Trophoblast cell (in vitro differentiated cells and primary cell): ENCODE data around the gene MAP4K4.
"Not testable (repeated sequence)": the region's sequence is repeated elsewhere in the genome, so short reads cannot be mapped to it uniquely, and the experiment has no call there.

Source experiments
- DNase-seq, 2 donors: peaks; one replicate each; pipeline ENCODE4 v3.0.0-alpha.2; 2016
- H2AFZ ChIP-seq: 2 replicates; pipeline ENCODE4 v1.6.1; 2013; ENCODE audit warnings: low read length, moderate library complexity, mild to moderate bottlenecking; ENCODE audit not compliant: insufficient read depth, poor library complexity
- H2AK5ac ChIP-seq: 2 replicates; pipeline ENCODE4 v1.6.1; 2013; ENCODE audit warnings: mild to moderate bottlenecking, low read length
- H2BK120ac ChIP-seq: 2 replicates; pipeline ENCODE4 v1.6.1; 2013; ENCODE audit warnings: low read length, mild to moderate bottlenecking, moderate library complexity; ENCODE audit not compliant: insufficient read depth, poor library complexity
- H2BK12ac ChIP-seq: 2 replicates; pipeline ENCODE4 v1.6.1; 2013; ENCODE audit warnings: mild to moderate bottlenecking, low read length, moderate library complexity
- H2BK5ac ChIP-seq: 2 replicates; pipeline ENCODE4 v1.6.1; 2013; ENCODE audit warnings: low read length, low read depth, moderate library complexity, mild to moderate bottlenecking; ENCODE audit not compliant: poor library complexity
- H3K14ac ChIP-seq: 2 replicates; pipeline ENCODE4 v1.6.1; 2013; ENCODE audit warnings: mild to moderate bottlenecking, low read length
- H3K18ac ChIP-seq: 2 replicates; pipeline ENCODE4 v1.6.1; 2013; ENCODE audit warnings: mild to moderate bottlenecking, low read length
- H3K23ac ChIP-seq: 2 replicates; pipeline ENCODE4 v1.6.1; 2013; ENCODE audit warnings: low read length
- H3K27ac ChIP-seq: 2 replicates; pipeline ENCODE4 v1.5.1; 2013; ENCODE audit warnings: low read depth, mild to moderate bottlenecking, inconsistent platforms, low read length, moderate library complexity
- H3K27me3 ChIP-seq: 2 replicates; pipeline ENCODE4 v1.6.1; 2013; ENCODE audit warnings: inconsistent platforms, mild to moderate bottlenecking, low read length, moderate library complexity; ENCODE audit not compliant: insufficient read depth
- H3K36me3 ChIP-seq, 2 experiments: 1 replicate in 1 of 2; 2 replicates in 1 of 2; pipeline ENCODE4 v1.6.1; 2013; ENCODE audit warnings: low read length in 2 of 2, mild to moderate bottlenecking in 2 of 2, moderate library complexity in 1 of 2; ENCODE audit not compliant: insufficient read depth in 2 of 2, control insufficient read depth in 1 of 2
- H3K4ac ChIP-seq: 2 replicates; pipeline ENCODE4 v1.6.1; 2013; ENCODE audit warnings: low read depth, mild to moderate bottlenecking, low read length, moderate library complexity
- H3K4me1 ChIP-seq, 2 experiments: 1 replicate in 1 of 2; 2 replicates in 1 of 2; pipeline ENCODE4 v1.6.1; 2013; ENCODE audit warnings: low read length in 2 of 2, mild to moderate bottlenecking in 2 of 2, moderate library complexity in 1 of 2; ENCODE audit not compliant: insufficient read depth in 2 of 2, control insufficient read depth in 1 of 2
- H3K4me2 ChIP-seq: 2 replicates; pipeline ENCODE4 v1.6.1; 2013; ENCODE audit warnings: inconsistent platforms, mild to moderate bottlenecking, low read length, moderate library complexity
- H3K4me3 ChIP-seq: 2 replicates; pipeline ENCODE4 v1.5.1; 2013; ENCODE audit warnings: mild to moderate bottlenecking, low read depth, low read length, inconsistent platforms
- H3K79me1 ChIP-seq: one replicate; pipeline ENCODE4 v1.6.1; 2013; ENCODE audit warnings: low read length
- H3K79me2 ChIP-seq: 2 replicates; pipeline ENCODE4 v1.6.1; 2013; ENCODE audit warnings: low read length, mild to moderate bottlenecking; ENCODE audit not compliant: control insufficient read depth, insufficient read depth, poor library complexity
- H3K9ac ChIP-seq: 2 replicates; pipeline ENCODE4 v1.6.1; 2013; ENCODE audit warnings: mild to moderate bottlenecking, low read length
- H3K9me3 ChIP-seq: 2 replicates; pipeline ENCODE4 v1.6.1; 2013; ENCODE audit warnings: low read depth, mild to moderate bottlenecking, control low read depth, inconsistent platforms, low read length; ENCODE audit not compliant: insufficient read depth
- H4K12ac ChIP-seq: 2 replicates; pipeline ENCODE4 v1.6.1; 2013; ENCODE audit warnings: low read depth, mild to moderate bottlenecking, low read length, moderate library complexity
- H4K8ac ChIP-seq: 2 replicates; pipeline ENCODE4 v1.6.1; 2013; ENCODE audit warnings: low read depth, mild to moderate bottlenecking, low read length, moderate library complexity
- H4K91ac ChIP-seq: one replicate; pipeline ENCODE4 v1.6.1; 2013; ENCODE audit warnings: low read depth, mild to moderate bottlenecking, low read length, moderate library complexity
- WGBS: extraction: QIAGEN DNeasy Blood & Tissue Kit; methylation state at CpG from one replicate; pipeline ENCODE4 v1.1.7; 2013; ENCODE audit warnings: missing lambda C conversion rate; ENCODE audit not compliant: insufficient read length, insufficient coverage; ENCODE audit errors: extremely low coverage; 5-methylcytosine and 5-hydroxymethylcytosine counted together

The MAP4K4 gene

GRCh38 chr2:101748000-101748399 is 50.5 kb downstream of the MAP4K4 start:
- no CpG with 5 or more reads among the region's 1 CpG for WGBS
- Histone ChIP-seq H2BK5ac (no peak overlapping the region), H4K8ac (no peak overlapping the region), H3K9me3 (no peaks in the 10 kb centered on the region), H3K14ac (no peak overlapping the region), H3K9ac (no peak overlapping the region), H4K12ac (no peak overlapping the region), H3K36me3 (peaks cover 0 to 1% of the 10 kb centered on the region in 2 experiments), H3K4me3 (no peak overlapping the region), H3K79me1 (peaks cover 2% of the 10 kb centered on the region), H3K27me3 (no peaks in the 10 kb centered on the region), H3K79me2 (peaks cover 9% of the 10 kb centered on the region), H3K23ac (no peak overlapping the region), H2AK5ac (no peak overlapping the region), H2AFZ (no peak overlapping the region), H3K4me1 (peaks cover 11 to 20% of the 10 kb centered on the region in 2 experiments), H4K91ac (no peak overlapping the region), H3K27ac (no peak overlapping the region), H2BK120ac (no peak overlapping the region), H2BK12ac (no peak overlapping the region), H3K4me2 (no peak overlapping the region), H3K18ac (no peak overlapping the region), H3K4ac (no peak overlapping the region)
- no peak for DNase-seq

DNA sequence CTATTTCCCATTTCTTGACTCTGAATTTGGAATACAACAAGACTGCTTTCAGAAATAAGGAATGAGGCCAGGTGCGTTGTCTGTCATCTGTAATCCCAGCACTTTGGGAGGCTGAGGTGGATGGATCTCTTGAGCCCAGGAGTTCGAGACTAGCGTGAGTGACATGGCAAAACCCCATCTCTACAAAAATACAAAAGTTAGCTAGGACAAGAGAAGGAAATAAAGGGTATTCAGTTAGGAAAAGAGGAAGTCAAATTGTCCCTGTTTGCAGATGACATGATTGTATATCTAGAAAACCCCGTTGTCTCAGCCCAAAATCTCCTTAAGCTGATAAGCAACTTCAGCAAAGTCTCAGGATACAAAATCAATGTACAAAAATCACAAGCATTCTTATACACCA is 51.0 kb downstream of the MAP4K4 start:
- not testable (repeated sequence) for H3K14ac ChIP-seq, H3K79me2 ChIP-seq, H2AFZ ChIP-seq, H2BK12ac ChIP-seq, H4K91ac ChIP-seq, H3K9ac ChIP-seq, H2BK5ac ChIP-seq, H2BK120ac ChIP-seq, H3K18ac ChIP-seq, DNase-seq, H4K12ac ChIP-seq, H3K27me3 ChIP-seq, H3K79me1 ChIP-seq, H4K8ac ChIP-seq, H3K36me3 ChIP-seq, H3K4me3 ChIP-seq, H3K27ac ChIP-seq, H3K9me3 ChIP-seq, H3K4me2 ChIP-seq, H3K23ac ChIP-seq, H2AK5ac ChIP-seq
- peak overlapping the region; percentile 68 for H3K4ac ChIP-seq
- no CpG with 5 or more reads among the region's 4 CpGs for WGBS
- peaks cover 11 to 20% of the 10 kb centered on the region in 2 experiments for H3K4me1 ChIP-seq

GRCh38 chr2:101750688-101751087 is 53.2 kb downstream of the MAP4K4 start:
- Histone ChIP-seq H2BK12ac (no peak overlapping the region), H3K4me2 (peak overlapping the region; percentile 40), H3K23ac (no peak overlapping the region), H3K14ac (no peak overlapping the region), H2BK5ac (no peak overlapping the region), H3K9ac (no peak overlapping the region), H2BK120ac (no peak overlapping the region), H2AFZ (no peak overlapping the region), H3K36me3 (no peaks in the 10 kb centered on the region), H2AK5ac (no peak overlapping the region), H4K91ac (no peak overlapping the region), H3K27me3 (no peaks in the 10 kb centered on the region), H3K79me1 (peaks cover 2% of the 10 kb centered on the region), H3K9me3 (no peaks in the 10 kb centered on the region), H3K79me2 (peaks cover 8% of the 10 kb centered on the region), H4K12ac (no peak overlapping the region), H3K4ac (no peak overlapping the region), H3K4me1 (peaks cover 15 to 25% of the 10 kb centered on the region in 2 experiments), H3K4me3 (no peak overlapping the region), H3K18ac (no peak overlapping the region), H3K27ac (peak overlapping the region; percentile 66), H4K8ac (no peak overlapping the region)
- DNase-seq, result no peak
- no CpG with 5 or more reads among the region's 3 CpGs for WGBS

GRCh38 chr2:101751276-101751815 is 53.8 kb downstream of the MAP4K4 start:
- H3K27ac ChIP-seq, result no peak overlapping the region
- no peak overlapping the region for H3K23ac ChIP-seq
- H4K91ac ChIP-seq, result no peak overlapping the region
- H3K79me1 ChIP-seq, result peaks cover 2% of the 10 kb centered on the region
- no peak overlapping the region for H4K8ac ChIP-seq
- H4K12ac ChIP-seq, result no peak overlapping the region
- WGBS, result no CpG with 5 or more reads among the region's 2 CpGs
- H2BK12ac ChIP-seq, result no peak overlapping the region
- H3K4me1 ChIP-seq, result peaks cover 20 to 31% of the 10 kb centered on the region in 2 experiments
- no peaks in the 10 kb centered on the region for H3K27me3 ChIP-seq
- no peaks in the 10 kb centered on the region for H3K36me3 ChIP-seq
- no peak overlapping the region for H3K4me2 ChIP-seq
- H3K18ac ChIP-seq, result no peak overlapping the region
- H3K14ac ChIP-seq, result no peak overlapping the region
- H3K9me3 ChIP-seq, result no peaks in the 10 kb centered on the region
- H3K4ac ChIP-seq, result no peak overlapping the region
- H2AK5ac ChIP-seq, result no peak overlapping the region
- H2BK5ac ChIP-seq, result no peak overlapping the region
- peaks cover 10% of the 10 kb centered on the region for H3K79me2 ChIP-seq
- no peak overlapping the region for H2BK120ac ChIP-seq
- H3K4me3 ChIP-seq, result no peak overlapping the region
- no peak for DNase-seq
- H3K9ac ChIP-seq, result no peak overlapping the region
- H2AFZ ChIP-seq, result no peak overlapping the region
